OCI-LY7 (cell line): ENCODE measurements around the gene IST1. TPM values are rescaled to one million over a fixed set of nuclear protein-coding genes. Genes with fewer than 3 reads are reported as not detected.

Experiments used
- BruUV-seq: library from RNA; stranded (reverse); fragments of 400-500 nt; replicated peaks from 2 replicates; lab custom pipeline; 2021; lab: Mats Ljungman, UMichigan
- CTCF ChIA-PET: fragments of 300-600 bp; sonication (Branson Sonifier 250); formaldehyde crosslinking; loops from one replicate; lab custom pipeline; 2022; ENCODE audit warnings: antibody characterized with exemption; ENCODE audit not compliant: unreplicated experiment; lab: Charles Lee
- POLR2A ChIA-PET: fragments of 300-600 bp; sonication (Branson Sonifier 250); formaldehyde crosslinking; loops from one replicate; lab custom pipeline; 2022; ENCODE audit warnings: antibody characterized with exemption; lab: Charles Lee
- DNase-seq: peaks from one replicate; pipeline ENCODE4 v3.0.0-alpha.2; 2015; ENCODE audit warnings: low spot score
- H2AFZ ChIP-seq: fragments of 200-600 bp; sonication (generic), shearing (Covaris generic); 2 replicates; pipeline ENCODE4 v1.6.1; 2014; ENCODE audit warnings: mild to moderate bottlenecking, antibody characterized with exemption, low read length, moderate library complexity
- H3K27ac ChIP-seq: fragments of 200-600 bp; sonication (generic); 2 replicates; pipeline ENCODE4 v1.5.1; 2014; ENCODE audit warnings: mixed run types, low read depth, mild to moderate bottlenecking, moderate library complexity, low read length, inconsistent platforms; ENCODE audit not compliant: poor library complexity, severe bottlenecking
- H3K36me3 ChIP-seq: fragments of 200-600 bp; sonication (generic); 2 replicates; pipeline ENCODE4 v1.6.1; 2014; ENCODE audit warnings: mild to moderate bottlenecking, antibody characterized with exemption, low read length, moderate library complexity, mixed read lengths; ENCODE audit not compliant: insufficient read depth
- H3K4me1 ChIP-seq: fragments of 200-600 bp; sonication (generic); 2 replicates; pipeline ENCODE4 v1.5.1; 2014; ENCODE audit warnings: mild to moderate bottlenecking, low read length; ENCODE audit not compliant: insufficient read depth, poor library complexity, severe bottlenecking
- H3K4me2 ChIP-seq: fragments of 200-600 bp; sonication (generic); 2 replicates; pipeline ENCODE4 v1.6.1; 2014; ENCODE audit warnings: mild to moderate bottlenecking, low read length
- H3K4me3 ChIP-seq: fragments of 200-600 bp; sonication (generic); 2 replicates; pipeline ENCODE4 v1.5.1; 2014; ENCODE audit warnings: mild to moderate bottlenecking, low read depth, low read length; ENCODE audit not compliant: poor library complexity, severe bottlenecking
- H3K79me2 ChIP-seq: fragments of 200-600 bp; sonication (generic); 2 replicates; pipeline ENCODE4 v1.6.1; 2016; ENCODE audit warnings: low read depth, mild to moderate bottlenecking, low read length, moderate library complexity, mixed read lengths; ENCODE audit not compliant: insufficient read depth
- H3K9me2 ChIP-seq: fragments of 200-600 bp; sonication (generic); 2 replicates; pipeline ENCODE4 v1.6.1; 2016; ENCODE audit warnings: mild to moderate bottlenecking, low read length, mixed read lengths; ENCODE audit not compliant: insufficient read depth
- H3K9me3 ChIP-seq: fragments of 200-600 bp; sonication (generic); 2 replicates; pipeline ENCODE4 v1.6.1; 2014; ENCODE audit warnings: mild to moderate bottlenecking, mixed run types, low read length, mixed read lengths
- H4K20me1 ChIP-seq: fragments of 200-600 bp; sonication (generic); 2 replicates; pipeline ENCODE4 v1.6.1; 2014; ENCODE audit warnings: mild to moderate bottlenecking, antibody characterized with exemption, low read length, moderate library complexity, mixed read lengths; ENCODE audit not compliant: insufficient read depth
- EZH2phosphoT487 ChIP-seq: fragments of 200-600 bp; sonication (generic); IDR thresholded peaks from 2 replicates; pipeline ENCODE4 v1.6.1; 2018; ENCODE audit warnings: low read depth, borderline replicate concordance, mild to moderate bottlenecking, mixed run types, antibody characterized with exemption, low read length, moderate library complexity, mixed read lengths
- intact Hi-C: fragments of 100-400 bp; cut with micrococcal nuclease; formaldehyde crosslinking; loops from one replicate; pipeline ENCODE4 v1.10.0; 2022; ENCODE audit not compliant: unreplicated experiment
- total RNA-seq, 2 experiments: library from RNA; depleted of rRNA in 1 of 2; stranded (reverse); fragments of >200 nt in 1 of 2; shearing (Covaris generic) in 1 of 2; gene quantifications; 2 replicates each; pipeline ENCODE4 v1.2.3, GENCODE V29; 2014 to 2022
- TF ChIP-seq, protein P1 (sequence below): fragments of 200-600 bp; sonication (generic); conservative IDR thresholded peaks from 2 replicates; pipeline ENCODE4 v1.5.1; 2014; ENCODE audit warnings: mild to moderate bottlenecking, antibody characterized with exemption, low read length, moderate library complexity, mixed read lengths

The IST1 gene
- total RNA-seq, 2 experiments from 2014 or later: 147 to 200 TPM

- Histone ChIP-seq H3K4me2 (no peak overlapping the region), H3K36me3 (peaks cover 85% of the 10 kb centered on the region), H3K4me3 (no peak overlapping the region), H3K27ac (no peak overlapping the region), H2AFZ (no peak overlapping the region), H3K9me2 (no peaks in the 10 kb centered on the region), H4K20me1 (0 out of 2 replicates have a peak, but pooled peaks cover 3% of the 10 kb centered on the region), H3K79me2 (no peaks in the 10 kb centered on the region), H3K9me3 (no peaks in the 10 kb centered on the region), H3K4me1 (peaks cover 7% of the 10 kb centered on the region)
- no TSS peak for BruUV-seq
- intact Hi-C loops: no loop called here
- TF ChIP-seq, protein P1, sequence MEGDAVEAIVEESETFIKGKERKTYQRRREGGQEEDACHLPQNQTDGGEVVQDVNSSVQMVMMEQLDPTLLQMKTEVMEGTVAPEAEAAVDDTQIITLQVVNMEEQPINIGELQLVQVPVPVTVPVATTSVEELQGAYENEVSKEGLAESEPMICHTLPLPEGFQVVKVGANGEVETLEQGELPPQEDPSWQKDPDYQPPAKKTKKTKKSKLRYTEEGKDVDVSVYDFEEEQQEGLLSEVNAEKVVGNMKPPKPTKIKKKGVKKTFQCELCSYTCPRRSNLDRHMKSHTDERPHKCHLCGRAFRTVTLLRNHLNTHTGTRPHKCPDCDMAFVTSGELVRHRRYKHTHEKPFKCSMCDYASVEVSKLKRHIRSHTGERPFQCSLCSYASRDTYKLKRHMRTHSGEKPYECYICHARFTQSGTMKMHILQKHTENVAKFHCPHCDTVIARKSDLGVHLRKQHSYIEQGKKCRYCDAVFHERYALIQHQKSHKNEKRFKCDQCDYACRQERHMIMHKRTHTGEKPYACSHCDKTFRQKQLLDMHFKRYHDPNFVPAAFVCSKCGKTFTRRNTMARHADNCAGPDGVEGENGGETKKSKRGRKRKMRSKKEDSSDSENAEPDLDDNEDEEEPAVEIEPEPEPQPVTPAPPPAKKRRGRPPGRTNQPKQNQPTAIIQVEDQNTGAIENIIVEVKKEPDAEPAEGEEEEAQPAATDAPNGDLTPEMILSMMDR: no peak
- no peak for TF ChIP-seq EZH2phosphoT487
- DNase-seq: no peak
- CTCF ChIA-PET: no interaction called here
- POLR2A ChIA-PET: interaction anchor here (0.6 to 1.7 kb wide), 6 partner anchors 9 to 21 kb away, joined by 3 to 7 read pairs (median 5); no protein-coding TSS in a partner anchor
These were observed 34.8 kb downstream of the IST1 start for GRCh38 chr16:71930013-71930563.

- 0 out of 2 replicates have a peak, but pooled peaks cover 3% of the 10 kb centered on the region for H4K20me1 ChIP-seq
- DNase-seq: no peak
- no peak overlapping the region for H3K4me2 ChIP-seq
- ChIA-PET CTCF (no interaction called here), POLR2A (interaction anchor here (0.6 to 1.5 kb wide), 7 partner anchors 9 to 366 kb away, joined by 3 to 5 read pairs (median 4); no protein-coding TSS in a partner anchor)
- BruUV-seq: no TSS peak
- H3K4me3 ChIP-seq: no peak overlapping the region
- H3K79me2 ChIP-seq: no peaks in the 10 kb centered on the region
- peaks cover 7% of the 10 kb centered on the region for H3K4me1 ChIP-seq
- intact Hi-C loops: no loop called here
- no peaks in the 10 kb centered on the region for H3K9me2 ChIP-seq
- peaks cover 76% of the 10 kb centered on the region for H3K36me3 ChIP-seq
- no peak for TF ChIP-seq EZH2phosphoT487
- TF ChIP-seq, protein P1: no peak
- no peaks in the 10 kb centered on the region for H3K9me3 ChIP-seq
- no peak overlapping the region for H2AFZ ChIP-seq
- no peak overlapping the region for H3K27ac ChIP-seq
These were observed 35.7 kb downstream of the IST1 start for GRCh38 chr16:71931001-71931400.

GRCh38 chr16:71931599-71931998 is 36.3 kb downstream of the IST1 start:
- Histone ChIP-seq H3K9me2 (no peaks in the 10 kb centered on the region), H4K20me1 (0 out of 2 replicates have a peak, but pooled peaks cover 3% of the 10 kb centered on the region), H2AFZ (no peak overlapping the region), H3K4me2 (no peak overlapping the region), H3K4me1 (peaks cover 7% of the 10 kb centered on the region), H3K27ac (no peak overlapping the region), H3K4me3 (no peak overlapping the region), H3K9me3 (no peaks in the 10 kb centered on the region), H3K79me2 (no peaks in the 10 kb centered on the region), H3K36me3 (peaks cover 70% of the 10 kb centered on the region)
- DNase-seq: no peak
- POLR2A ChIA-PET: interaction anchor here (0.7 to 1.5 kb wide), 4 partner anchors 8 to 367 kb away, joined by 3 to 5 read pairs (median 4); no protein-coding TSS in a partner anchor
- no peak for TF ChIP-seq EZH2phosphoT487
- TF ChIP-seq, protein P1: no peak
- intact Hi-C loops: no loop called here
- no TSS peak for BruUV-seq
- CTCF ChIA-PET: interaction anchor here (1.2 kb wide), 1 partner anchor 23 kb away, joined by 5 read pairs; no protein-coding TSS in a partner anchor
